Measurements from ENCODE around the gene TMEM30B. TPM values are rescaled to one million over a fixed set of nuclear protein-coding genes. Genes with fewer than 3 reads are reported as not detected.

The TMEM30B gene
- total RNA-seq, 1 donor from 2014 or later = 0.26 TPM

DNA sequence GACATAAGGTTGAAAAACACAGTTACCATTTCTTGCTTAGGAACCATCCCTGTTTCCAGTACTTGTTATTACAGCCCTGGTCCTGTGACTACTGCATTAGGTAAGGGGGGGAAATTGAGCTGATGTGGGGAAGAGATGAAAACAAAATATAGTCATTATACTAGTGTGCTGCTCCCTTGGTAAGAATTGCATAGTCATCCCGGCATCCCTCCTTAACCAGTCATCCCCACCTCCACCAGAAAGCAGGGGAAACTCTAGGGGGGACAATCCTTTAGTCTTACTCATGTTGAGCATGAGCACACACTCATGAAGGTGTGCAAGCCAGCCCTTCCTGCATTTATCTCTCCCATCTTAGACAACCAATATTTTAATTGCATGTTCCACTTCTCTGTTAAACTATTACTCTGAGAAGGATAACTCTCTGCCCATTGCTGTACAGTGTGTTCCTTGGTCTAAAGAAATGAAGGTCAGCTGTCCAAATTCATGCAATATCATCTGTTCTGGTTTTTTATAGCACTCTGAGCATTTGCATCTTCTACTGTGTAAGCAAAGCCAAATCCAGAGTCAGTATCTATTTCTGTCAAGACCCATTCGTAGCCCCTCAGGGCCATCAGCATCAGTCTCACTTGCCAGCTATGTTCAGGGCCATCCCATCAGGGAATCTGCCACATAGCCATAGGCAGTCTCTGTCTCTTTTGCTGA lies 46.8 kb downstream of the TMEM30B start:
- no peaks in the 10 kb centered on the region for H3K4me1 Mint-ChIP-seq (ENCODE audit: low read depth)
- H3K27me3 Mint-ChIP-seq (ENCODE audit: insufficient read depth) = peaks cover 3% of the 10 kb centered on the region
- intact Hi-C loops (cut with micrococcal nuclease) = no loop called here
- H3K9me3 Mint-ChIP-seq = no peaks in the 10 kb centered on the region
- H3K36me3 Mint-ChIP-seq (ENCODE audit: low read depth) = no peaks in the 10 kb centered on the region
- H3K27ac Mint-ChIP-seq = no peak overlapping the region
- no peak overlapping the region for H3K4me3 Mint-ChIP-seq
- no peak for DNase-seq (ENCODE audit: low spot score)

- no peak for DNase-seq (ENCODE audit: low spot score)
- Mint-ChIP-seq H3K27ac (no peak overlapping the region), H3K4me1 (ENCODE audit: low read depth) (no peaks in the 10 kb centered on the region), H3K4me3 (no peak overlapping the region), H3K27me3 (ENCODE audit: insufficient read depth) (peaks cover 2% of the 10 kb centered on the region), H3K36me3 (ENCODE audit: low read depth) (no peaks in the 10 kb centered on the region), H3K9me3 (no peaks in the 10 kb centered on the region)
- intact Hi-C loops (cut with micrococcal nuclease) = no loop called here
Measured at GRCh38 chr14:61233436-61233956, 47.6 kb downstream of the TMEM30B start.

DNA sequence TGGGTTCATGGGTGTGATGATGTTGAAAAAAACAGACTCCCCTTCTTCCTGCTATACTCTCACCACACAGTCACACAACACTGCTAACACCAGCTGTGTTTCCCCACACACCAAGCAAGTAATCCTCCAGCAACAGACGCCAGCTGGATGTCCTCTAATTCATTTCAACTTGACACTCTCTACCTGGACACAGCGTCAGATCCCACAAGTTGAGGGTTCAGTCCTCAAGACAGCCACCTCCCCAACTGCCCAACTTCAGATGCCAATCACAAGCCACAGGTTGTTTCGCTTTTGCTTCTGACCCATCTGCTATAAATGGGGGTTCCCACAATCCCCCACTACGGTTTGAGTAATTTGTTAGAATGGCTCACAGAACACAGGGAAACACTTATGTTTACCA lies 49.3 kb downstream of the TMEM30B start:
- Mint-ChIP-seq H3K27ac (no peak overlapping the region), H3K9me3 (no peaks in the 10 kb centered on the region), H3K4me3 (no peak overlapping the region), H3K36me3 (ENCODE audit: low read depth) (no peaks in the 10 kb centered on the region), H3K4me1 (ENCODE audit: low read depth) (no peaks in the 10 kb centered on the region), H3K27me3 (ENCODE audit: insufficient read depth) (peaks cover 2% of the 10 kb centered on the region)
- intact Hi-C loops (cut with micrococcal nuclease) = no loop called here
- no peak for DNase-seq (ENCODE audit: low spot score)

GRCh38 chr14:61229981-61230380 lies 51.2 kb downstream of the TMEM30B start:
- intact Hi-C loops (cut with micrococcal nuclease) = no loop called here
- Mint-ChIP-seq H3K36me3 (ENCODE audit: low read depth) (no peaks in the 10 kb centered on the region), H3K27ac (no peak overlapping the region), H3K4me1 (ENCODE audit: low read depth) (peaks cover 6% of the 10 kb centered on the region), H3K9me3 (no peaks in the 10 kb centered on the region), H3K27me3 (ENCODE audit: insufficient read depth) (peaks cover 2% of the 10 kb centered on the region), H3K4me3 (no peak overlapping the region)
- DNase-seq (ENCODE audit: low spot score) = no peak

- intact Hi-C loops (cut with micrococcal nuclease) = no loop called here
Measured at GRCh38 chr14:61229475-61229888, 51.7 kb downstream of the TMEM30B start.

DNA sequence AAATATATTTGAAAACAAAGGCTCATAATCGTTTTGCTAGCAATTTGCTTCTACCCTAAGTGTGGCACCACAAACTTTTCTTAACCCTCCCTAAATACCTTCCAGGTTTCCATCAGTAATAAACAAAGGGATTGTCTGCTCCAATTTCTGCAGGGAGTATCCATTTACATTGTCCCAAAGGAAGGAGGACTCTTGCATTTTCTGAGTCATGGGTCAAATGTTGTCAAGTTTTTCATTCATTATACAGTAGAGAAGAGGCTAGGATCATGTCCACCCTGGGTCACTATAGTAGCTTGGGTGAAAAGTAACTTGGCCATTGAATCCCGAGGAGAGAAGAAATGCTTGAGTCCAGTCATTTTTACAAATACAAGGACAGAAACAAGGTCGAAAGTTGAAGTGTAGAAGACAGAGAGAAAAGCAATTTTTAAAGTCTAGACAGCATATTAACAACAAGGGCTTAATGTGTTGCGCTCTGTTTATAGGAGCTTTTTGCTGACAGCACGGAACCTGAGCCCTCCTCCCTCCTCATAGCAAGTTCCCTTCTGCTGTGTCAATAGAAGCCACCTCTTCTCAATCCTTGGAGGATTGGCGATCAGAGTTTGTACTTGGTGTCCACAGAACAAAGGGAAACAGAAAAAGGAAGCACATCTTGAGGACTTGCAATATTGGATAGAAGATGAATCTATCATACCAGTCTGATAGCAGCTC lies 53.1 kb downstream of the TMEM30B start:
- Mint-ChIP-seq H3K27ac (no peak overlapping the region), H3K4me3 (no peak overlapping the region), H3K27me3 (ENCODE audit: insufficient read depth) (peaks cover 10% of the 10 kb centered on the region), H3K36me3 (ENCODE audit: low read depth) (no peaks in the 10 kb centered on the region), H3K9me3 (no peaks in the 10 kb centered on the region), H3K4me1 (ENCODE audit: low read depth) (peaks cover 6% of the 10 kb centered on the region)
- intact Hi-C loops (cut with micrococcal nuclease) = no loop called here
- no peak for DNase-seq (ENCODE audit: low spot score)

More at GRCh38 chr14:61229475-61229888, 51.7 kb downstream of the TMEM30B start:
- Mint-ChIP-seq H3K4me3 (no peak overlapping the region), H3K36me3 (ENCODE audit: low read depth) (no peaks in the 10 kb centered on the region), H3K9me3 (no peaks in the 10 kb centered on the region), H3K27me3 (ENCODE audit: insufficient read depth) (peaks cover 2% of the 10 kb centered on the region), H3K4me1 (ENCODE audit: low read depth) (peaks cover 6% of the 10 kb centered on the region), H3K27ac (no peak overlapping the region)
- no peak for DNase-seq (ENCODE audit: low spot score)

Other genes with a start within 250 kb of the TMEM30B start
- 145 and 151 TPM in 2 replicates for gene PRKCH, start 40.2 kb upstream of the TMEM30B start, total RNA-seq